HepG2 (cell line): ENCODE measurements around the gene LRFN2. TPM values are rescaled to one million over a fixed set of nuclear protein-coding genes. Genes with fewer than 3 reads are reported as not detected.

ENCODE experiments used
- ATAC-seq: fragments of 200-7000 bp; cut with Tn5 transposase; 3 replicates; pipeline ENCODE4 v1.9.1; 2020; ENCODE audit warnings: mild to moderate bottlenecking, moderate library complexity
- BruUV-seq: library from RNA; stranded (reverse); fragments of 400-500 nt; replicated peaks from 2 replicates; lab custom pipeline; 2021; lab: Mats Ljungman, UMichigan
- CTCF ChIA-PET: fragments of 300-600 bp; formaldehyde crosslinking; extraction: SDS; loops from one replicate; lab custom pipeline; 2021; ENCODE audit warnings: low total read pairs, inconsistent platforms, low intra/inter-chr PET ratio; lab: Yijun Ruan, JAX
- POLR2A ChIA-PET: fragments of 350-600 bp; sonication (Branson Sonifier 250); formaldehyde crosslinking; loops from one replicate; lab custom pipeline; 2020; ENCODE audit warnings: antibody characterized with exemption, inconsistent platforms; lab: Yijun Ruan, JAX
- DNase-seq: peaks from one replicate; pipeline ENCODE4 v3.0.0-alpha.2; 2015; ENCODE audit warnings: low spot score
- FAIRE-seq: peaks from 3 replicates; lab custom pipeline; 2011; peaks lifted over from hg19 to GRCh38; lab: Jason Lieb, UNC
- H2AFZ ChIP-seq: one replicate; pipeline ENCODE4 v1.6.1; 2011; ENCODE audit warnings: low read length, inconsistent platforms
- H3K27ac ChIP-seq: fragments of 300-600 bp; 3 replicates; pipeline ENCODE4 v1.8.0; 2011; ENCODE audit warnings: mixed run types, mild to moderate bottlenecking, mixed read lengths, low read length, inconsistent platforms; ENCODE audit not compliant: insufficient read depth; ENCODE audit errors: extremely low read length
- H3K27me3 ChIP-seq, 2 experiments: fragments of 200-600 bp in 1 of 2; 2 replicates in 1 of 2; 3 replicates in 1 of 2; pipeline versions ENCODE4 v1.6.0 to v1.8.0; 2011; ENCODE audit warnings: low read length in 2 of 2, mild to moderate bottlenecking in 2 of 2, moderate library complexity in 2 of 2, inconsistent platforms in 1 of 2; ENCODE audit not compliant: insufficient read depth in 2 of 2, control insufficient read depth in 1 of 2
- H3K36me3 ChIP-seq, 2 experiments: fragments of 200-600 bp in 1 of 2; replicated peaks in 1 of 2; 2 replicates in 1 of 2; 3 replicates in 1 of 2; pipeline versions ENCODE4 v1.5.1 to v1.8.0; 2011; ENCODE audit warnings: low read length in 2 of 2, inconsistent platforms in 1 of 2; ENCODE audit not compliant: insufficient read depth in 2 of 2, control insufficient read depth in 1 of 2
- H3K4me1 ChIP-seq: 2 replicates; pipeline ENCODE4 v1.5.1; 2012; ENCODE audit warnings: low read length, inconsistent platforms; ENCODE audit not compliant: insufficient read depth
- H3K4me2 ChIP-seq: 2 replicates; pipeline ENCODE4 v1.6.0; 2011; ENCODE audit warnings: low read depth, low read length, inconsistent platforms
- H3K4me3 ChIP-seq, 3 experiments: fragments of 200-600 bp in 1 of 3; sonication (generic), shearing (Covaris generic) in 1 of 3; replicated peaks in 1 of 3; 2 replicates each; pipeline ENCODE4 v1.5.1; 2011 to 2016; ENCODE audit warnings: low read length in 3 of 3, inconsistent platforms in 2 of 3, low read depth in 2 of 3, mild to moderate bottlenecking in 2 of 3, control low read depth in 1 of 3, mixed read lengths in 1 of 3; ENCODE audit not compliant: insufficient read depth in 1 of 3
- H3K79me2 ChIP-seq: one replicate; pipeline ENCODE4 v1.6.1; 2011; ENCODE audit warnings: low read length, inconsistent platforms; ENCODE audit not compliant: insufficient read depth
- H3K9ac ChIP-seq: 2 replicates; pipeline ENCODE4 v1.6.0; 2011; ENCODE audit warnings: mild to moderate bottlenecking, low read depth, low read length, inconsistent platforms; ENCODE audit not compliant: insufficient read depth
- H3K9me3 ChIP-seq: 2 replicates; pipeline ENCODE4 v1.5.1; 2012; ENCODE audit warnings: mild to moderate bottlenecking, low read length
- H4K20me1 ChIP-seq: 2 replicates; pipeline ENCODE4 v1.6.0; 2011; ENCODE audit warnings: inconsistent platforms, mild to moderate bottlenecking, low read length, moderate library complexity; ENCODE audit not compliant: insufficient read depth
- BATF2 ChIP-seq: sonication (generic); formaldehyde crosslinking; IDR thresholded peaks from 2 replicates; pipeline ENCODE4 v1.8.0; 2022; ENCODE audit warnings: mild to moderate bottlenecking, missing genetic modification reagents, moderate library complexity
- CERS6 ChIP-seq: sonication (generic); formaldehyde crosslinking; IDR thresholded peaks from 2 replicates; pipeline ENCODE4 v1.5.0; 2020; ENCODE audit warnings: missing genetic modification reagents
- EEA1 ChIP-seq: sonication (generic); formaldehyde crosslinking; IDR thresholded peaks from 2 replicates; pipeline ENCODE4 v1.5.1; 2020; ENCODE audit warnings: mild to moderate bottlenecking, missing genetic modification reagents, borderline replicate concordance
- ERF ChIP-seq: IDR thresholded peaks from 2 replicates; pipeline ENCODE4 v1.6.1; 2018; ENCODE audit warnings: missing biosample characterization, missing genetic modification reagents
- HCFC1 ChIP-seq: fragments of 150-350 bp; IDR thresholded peaks from 2 replicates; pipeline ENCODE4 v1.6.1; 2014; ENCODE audit warnings: low read depth, low read length
- KDM4B ChIP-seq: sonication (generic); formaldehyde crosslinking; IDR thresholded peaks from 2 replicates; pipeline ENCODE4 v1.4.0; 2020; ENCODE audit warnings: missing genetic modification reagents
- NCOR1 ChIP-seq: fragments of 200-600 bp; sonication (generic); IDR thresholded peaks from 2 replicates; pipeline ENCODE4 v1.7.0; 2017; ENCODE audit warnings: antibody characterized with exemption, low read length, borderline replicate concordance
- SP4 ChIP-seq: sonication (generic); formaldehyde crosslinking; IDR thresholded peaks from 2 replicates; pipeline ENCODE4 v1.8.1; 2023; ENCODE audit warnings: mild to moderate bottlenecking, missing genetic modification reagents
- TIGD3 ChIP-seq: sonication (generic); formaldehyde crosslinking; IDR thresholded peaks from 2 replicates; pipeline ENCODE4 v1.5.1; 2020; ENCODE audit warnings: mild to moderate bottlenecking, missing genetic modification reagents, borderline replicate concordance
- U2AF2 ChIP-seq: fragments of 200-400 bp; formaldehyde crosslinking; IDR thresholded peaks from 2 replicates; pipeline ENCODE4 v1.6.1; 2017; ENCODE audit warnings: low read depth, mild to moderate bottlenecking, low read length
- WIZ ChIP-seq: sonication (generic); formaldehyde crosslinking; IDR thresholded peaks from 2 replicates; pipeline ENCODE4 v1.5.1; 2020; ENCODE audit warnings: mild to moderate bottlenecking, missing genetic modification reagents
- ZUFSP ChIP-seq: sonication (generic); formaldehyde crosslinking; IDR thresholded peaks from 2 replicates; pipeline ENCODE4 v1.9.0; 2021; ENCODE audit warnings: missing genetic modification reagents, mild to moderate bottlenecking, borderline replicate concordance
- WGBS: methylation state at CpG from one replicate; pipeline ENCODE4 v1.1.6; 2017; ENCODE audit warnings: low lambda C conversion rate; 5-methylcytosine and 5-hydroxymethylcytosine counted together
- in situ Hi-C: cut with HindIII; loops from 2 replicates; pipeline ENCODE4 v1.10.0; 2017; ENCODE audit warnings: low pct_unique_long_range_greater_than_20kb; ENCODE audit not compliant: extremely low pct_ligation_motif_present
- intact Hi-C: fragments of 100-400 bp; cut with micrococcal nuclease; formaldehyde crosslinking; loops from one replicate; pipeline ENCODE4 v1.10.0; 2022; ENCODE audit not compliant: unreplicated experiment
- polyA plus RNA-seq, 8 experiments: library from polyadenylated mRNA; depleted of rRNA in 3 of 8; stranded (reverse) in 7 of 8; unstranded in 1 of 8; fragments of >200 nt; fragmentation: Illumina TruSeq in 4 of 8; extraction: Trizol in 4 of 8; gene quantifications; 2 replicates each; pipeline versions ENCODE4 v1.2.1 to v1.2.3, GENCODE V29; 2011 to 2016; ENCODE audit warnings: low read depth in 4 of 8, missing spikeins in 1 of 8, mixed read lengths in 1 of 8; ENCODE audit not compliant: insufficient read depth in 1 of 8
- total RNA-seq, 5 experiments: library from RNA; depleted of rRNA; stranded (reverse); fragments of >200 nt; fragmentation: Illumina TruSeq; extraction: Trizol; gene quantifications; 2 replicates each; pipeline ENCODE4 v1.2.3, GENCODE V29; 2016; ENCODE audit warnings: low read depth in 1 of 5

The LRFN2 gene
- total and polyA plus RNA-seq, 2 of the 13 experiments (the other 11 are each of a cell fraction or from before 2014, with no cell fraction given), result not detected

- no peaks in the 10 kb centered on the region for H3K36me3 ChIP-seq
- intact Hi-C loops, result no loop called here
- H3K4me3 ChIP-seq, result no peak overlapping the region
- no peaks in the 10 kb centered on the region for H3K79me2 ChIP-seq
- H2AFZ ChIP-seq, result no peak overlapping the region
- in situ Hi-C loops, result no loop called here
- no peak for DNase-seq
- CTCF ChIA-PET, result no interaction called here
- H3K9me3 ChIP-seq, result no peaks in the 10 kb centered on the region
- POLR2A ChIA-PET, result no interaction called here
- no peaks in the 10 kb centered on the region for H3K4me1 ChIP-seq
- no peak overlapping the region for H3K27ac ChIP-seq
- peaks cover 5 to 6% of the 10 kb centered on the region in 2 experiments; a peak in 2 of 5 replicates for H3K27me3 ChIP-seq
- no peak overlapping the region for H3K9ac ChIP-seq
- H4K20me1 ChIP-seq, result no peaks in the 10 kb centered on the region
- TF ChIP-seq ZUFSP (CRISPR knock-in tag) (no peak), U2AF2 (no peak)
- no TSS peak for BruUV-seq
- no peak for FAIRE-seq
- WGBS, result 22% methylated on average over 6 of the region's 6 CpGs
- no peak overlapping the region for H3K4me2 ChIP-seq
- no peak for ATAC-seq
Observed at GRCh38 chr6:40411881-40412280, 175.3 kb downstream of the LRFN2 start.

GRCh38 chr6:40410821-40411220, 176.3 kb downstream of the LRFN2 start:
- H4K20me1 ChIP-seq, result no peaks in the 10 kb centered on the region
- H3K9me3 ChIP-seq, result no peaks in the 10 kb centered on the region
- no peak overlapping the region for H3K9ac ChIP-seq
- WGBS, result 10% methylated on average over 1 of the region's 1 CpG
- no peak overlapping the region for H3K4me3 ChIP-seq
- FAIRE-seq, result no peak
- ChIA-PET POLR2A (no interaction called here), CTCF (no interaction called here)
- no peak for DNase-seq
- no peak overlapping the region for H3K27ac ChIP-seq
- in situ Hi-C loops, result no loop called here
- H3K27me3 ChIP-seq, result peaks cover 5 to 6% of the 10 kb centered on the region in 2 experiments; a peak in 2 of 5 replicates
- no peaks in the 10 kb centered on the region for H3K4me1 ChIP-seq
- no peaks in the 10 kb centered on the region for H3K79me2 ChIP-seq
- no TSS peak for BruUV-seq
- intact Hi-C loops, result no loop called here
- H3K4me2 ChIP-seq, result no peak overlapping the region
- H2AFZ ChIP-seq, result no peak overlapping the region
- no peak for ATAC-seq
- TF ChIP-seq HCFC1, result no peak
- TF ChIP-seq KDM4B (CRISPR knock-in tag), result no peak
- TF ChIP-seq SP4 (CRISPR knock-in tag), result no peak
- no peak for TF ChIP-seq NCOR1
- no peak for TF ChIP-seq CERS6 (CRISPR knock-in tag)
- TF ChIP-seq BATF2 (CRISPR knock-in tag), result no peak
- TF ChIP-seq ERF, result no peak
- TF ChIP-seq WIZ, result no peak
- no peak for TF ChIP-seq TIGD3 (CRISPR knock-in tag)
- no peak for TF ChIP-seq EEA1
- no peaks in the 10 kb centered on the region for H3K36me3 ChIP-seq
